Right ventricle myocardium superior (tissue), 1 donor: ENCODE data around the gene HLCS. TPM values are rescaled to one million over a fixed set of nuclear protein-coding genes. Genes with fewer than 3 reads are reported as not detected.
"Not testable (repeated sequence)": the region's sequence is repeated elsewhere in the genome, so short reads cannot be mapped to it uniquely, and the experiment has no call there.

ENCODE experiments used
- ATAC-seq: fragments of 200-7000 bp; cut with Tn5 transposase; one replicate; pipeline ENCODE4 v1.9.1; 2020; ENCODE audit warnings: mild to moderate bottlenecking; ENCODE audit not compliant: poor library complexity
- DNase-seq: peaks from one replicate; pipeline ENCODE4 v3.0.0-alpha.2; 2020
- intact Hi-C: fragments of 100-400 bp; cut with DNase I; formaldehyde crosslinking; loops from one replicate; pipeline ENCODE4 v1.11.2; 2022
- total RNA-seq: library from RNA; stranded (reverse); fragmentation: NEBNext Ultra II Directional; extraction: Animal tissue kit (Norgen Biotek cat#: 25700); gene quantifications from one replicate; pipeline ENCODE4 v1.2.1, GENCODE V29; 2021
- donor health status: DM: no; HTN: yes; CAD: no; lungs with severe emphysema.

The HLCS gene
- total RNA-seq, 1 donor from 2014 or later, result 6.3 TPM

DNA sequence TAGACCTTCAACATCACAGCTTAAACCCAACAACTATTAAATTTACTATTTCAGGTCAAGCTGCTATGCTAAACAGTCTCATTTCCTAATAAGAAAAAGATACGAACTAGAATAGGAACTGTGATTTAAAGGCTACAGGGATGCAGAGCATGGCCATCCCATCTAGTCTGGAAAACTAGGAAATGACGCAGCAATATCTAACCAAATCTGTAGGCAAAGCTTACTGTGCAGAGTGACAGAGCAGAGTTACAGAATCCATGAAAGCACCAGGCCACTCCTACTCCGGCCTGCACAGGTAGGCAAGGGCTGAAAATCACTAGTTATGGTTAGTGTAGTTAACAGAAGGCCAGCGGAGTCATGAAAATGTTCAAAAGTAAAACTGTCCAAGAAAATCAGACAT is 2.1 kb downstream of the HLCS start:
- DNase-seq (no peak), ATAC-seq (no peak)
- intact Hi-C loops, result no loop called here

DNA sequence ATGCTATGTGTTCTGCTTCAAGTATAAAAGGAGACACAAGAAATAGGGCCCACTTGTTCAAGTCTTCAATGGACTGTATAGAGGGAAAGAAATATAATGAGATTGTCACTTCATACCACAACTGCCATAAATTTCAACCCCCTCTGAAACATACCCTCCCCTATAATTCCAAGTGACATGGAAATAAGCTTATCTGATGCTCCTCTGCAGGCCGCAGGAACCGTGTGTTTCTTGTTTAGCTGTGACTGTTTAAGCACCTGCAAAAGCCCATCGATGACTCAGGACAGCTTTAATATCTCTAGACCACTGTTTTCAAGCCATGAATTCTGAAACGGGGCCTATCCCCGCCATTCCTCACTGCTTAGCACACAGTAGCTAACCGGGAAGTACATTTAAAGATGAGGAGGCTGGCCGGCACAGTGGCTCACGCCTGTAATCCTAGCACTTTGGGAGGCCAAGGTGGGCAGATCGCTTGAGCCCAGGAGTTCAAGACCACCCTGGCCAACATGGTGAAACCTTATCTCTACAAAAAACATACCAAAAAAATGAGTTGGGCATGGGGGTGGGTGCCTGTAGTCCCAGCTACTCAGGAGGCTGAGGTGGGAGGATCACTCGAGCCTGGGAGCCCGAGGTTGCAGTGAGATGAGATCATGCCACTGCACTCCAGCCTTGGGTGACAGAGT is 4.2 kb downstream of the HLCS start:
- DNase-seq, result no peak
- intact Hi-C loops, result no loop called here
- ATAC-seq, result no peak

DNA sequence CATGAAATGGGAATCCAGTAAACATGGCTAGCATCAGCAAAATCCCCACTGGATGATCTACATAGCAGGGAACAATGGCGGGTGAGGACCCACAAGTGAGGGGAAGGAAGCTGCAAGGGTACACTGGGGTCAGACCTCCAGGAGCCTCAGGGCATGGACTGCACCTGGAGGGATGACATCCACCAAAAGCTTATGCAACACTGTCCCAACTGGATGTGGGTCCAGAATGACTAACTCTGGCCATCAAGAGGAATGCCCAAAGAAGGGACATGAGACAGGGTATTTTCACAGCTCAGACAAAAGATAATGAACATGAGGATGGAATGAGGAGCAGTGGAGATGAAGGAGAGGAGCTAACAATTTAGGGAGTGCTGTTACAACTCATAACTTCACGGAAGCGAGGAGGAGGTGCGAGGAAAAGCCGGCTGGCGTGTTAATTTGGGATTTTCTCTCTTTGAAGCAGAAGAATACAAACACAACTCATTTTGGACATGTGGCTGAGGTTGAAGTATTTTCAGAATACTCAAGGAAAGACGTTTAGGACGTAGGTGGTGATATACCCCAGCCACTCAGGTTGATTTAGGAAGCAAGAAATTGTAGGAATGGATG is 5.7 kb downstream of the HLCS start:
- intact Hi-C loops, result no loop called here
- no peak for DNase-seq
- no peak for ATAC-seq

DNA sequence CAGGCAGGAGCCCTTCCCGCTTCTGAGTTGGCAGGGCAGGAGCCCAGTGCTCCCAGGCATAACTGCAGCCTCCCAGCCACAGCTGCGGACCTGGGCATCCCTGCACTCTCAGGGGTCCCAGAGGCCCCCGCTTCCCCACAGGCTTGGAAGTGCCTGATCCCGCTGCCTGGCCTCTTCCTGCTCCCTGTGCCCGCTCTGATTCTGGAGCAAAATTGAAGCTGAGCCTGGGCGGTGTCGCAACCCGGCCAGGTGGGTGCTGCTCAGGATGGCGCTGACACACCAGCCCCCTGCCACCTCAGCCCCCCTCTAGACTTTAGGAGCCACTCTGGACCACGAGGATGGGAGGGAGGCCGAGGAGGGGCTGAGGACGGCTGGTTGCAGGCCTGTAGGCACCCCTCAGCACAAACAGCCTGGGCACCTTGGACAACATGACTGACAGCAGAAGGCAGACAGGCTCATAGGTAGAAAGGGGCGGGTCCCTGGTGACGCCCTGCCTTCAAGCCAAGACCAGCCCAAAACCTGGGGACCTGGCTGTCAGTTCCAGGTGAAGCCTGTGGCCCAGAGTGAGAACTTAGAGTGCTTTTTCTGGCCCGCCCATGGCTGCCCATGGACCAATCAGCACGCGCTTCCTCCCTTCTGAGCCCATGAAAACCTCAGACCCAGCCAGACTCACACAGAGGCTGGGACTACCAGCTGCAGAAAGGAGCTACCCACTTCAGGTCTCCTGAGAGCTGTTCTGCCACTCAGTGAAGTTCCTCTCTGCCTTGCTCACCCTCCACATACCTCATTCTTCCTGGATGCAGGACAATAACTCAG is 7.2 kb downstream of the HLCS start:
- intact Hi-C loops, result no loop called here
- no peak for DNase-seq
- no peak for ATAC-seq

DNA sequence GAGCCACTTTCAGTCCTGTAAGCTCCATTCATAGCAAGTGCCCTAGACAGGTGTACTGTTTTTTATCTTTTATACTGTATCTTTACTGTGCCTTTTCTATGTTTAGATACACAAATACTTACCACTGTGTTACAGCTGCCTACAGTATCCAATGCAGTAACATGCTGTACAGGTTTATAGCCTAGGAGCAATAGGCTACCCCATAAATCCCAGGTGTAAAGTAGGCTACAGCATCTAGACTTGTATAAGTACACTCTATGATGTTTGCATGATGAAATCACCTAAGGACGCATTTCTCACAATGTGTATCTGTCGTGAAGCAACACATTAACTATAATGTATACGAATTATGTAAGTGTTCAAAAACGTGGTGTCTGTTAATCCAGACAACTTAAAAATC is 10.7 kb downstream of the HLCS start:
- intact Hi-C loops, result no loop called here
- DNase-seq (no peak), ATAC-seq (no peak)

DNA sequence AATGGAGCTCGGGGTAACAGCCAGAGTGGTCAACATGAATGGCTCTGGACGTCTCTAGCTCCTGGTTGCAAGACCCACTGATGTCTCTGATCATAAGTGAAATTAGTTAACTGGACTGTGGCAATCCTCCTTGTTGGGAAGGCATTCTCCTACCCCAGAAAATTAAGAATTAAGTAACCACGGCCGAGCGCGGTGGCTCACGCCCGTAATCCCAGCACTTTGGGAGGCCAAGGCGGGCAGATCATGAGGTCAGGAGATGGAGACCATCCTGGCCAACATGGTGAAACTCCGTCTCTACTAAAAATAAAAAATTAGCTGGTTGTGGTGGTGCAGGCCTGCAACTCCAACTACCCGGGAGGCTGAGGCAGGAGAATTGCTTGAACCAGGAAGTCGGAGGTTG is 14.1 kb downstream of the HLCS start:
- ATAC-seq, intact Hi-C loops, DNase-seq: not testable (repeated sequence)

DNA sequence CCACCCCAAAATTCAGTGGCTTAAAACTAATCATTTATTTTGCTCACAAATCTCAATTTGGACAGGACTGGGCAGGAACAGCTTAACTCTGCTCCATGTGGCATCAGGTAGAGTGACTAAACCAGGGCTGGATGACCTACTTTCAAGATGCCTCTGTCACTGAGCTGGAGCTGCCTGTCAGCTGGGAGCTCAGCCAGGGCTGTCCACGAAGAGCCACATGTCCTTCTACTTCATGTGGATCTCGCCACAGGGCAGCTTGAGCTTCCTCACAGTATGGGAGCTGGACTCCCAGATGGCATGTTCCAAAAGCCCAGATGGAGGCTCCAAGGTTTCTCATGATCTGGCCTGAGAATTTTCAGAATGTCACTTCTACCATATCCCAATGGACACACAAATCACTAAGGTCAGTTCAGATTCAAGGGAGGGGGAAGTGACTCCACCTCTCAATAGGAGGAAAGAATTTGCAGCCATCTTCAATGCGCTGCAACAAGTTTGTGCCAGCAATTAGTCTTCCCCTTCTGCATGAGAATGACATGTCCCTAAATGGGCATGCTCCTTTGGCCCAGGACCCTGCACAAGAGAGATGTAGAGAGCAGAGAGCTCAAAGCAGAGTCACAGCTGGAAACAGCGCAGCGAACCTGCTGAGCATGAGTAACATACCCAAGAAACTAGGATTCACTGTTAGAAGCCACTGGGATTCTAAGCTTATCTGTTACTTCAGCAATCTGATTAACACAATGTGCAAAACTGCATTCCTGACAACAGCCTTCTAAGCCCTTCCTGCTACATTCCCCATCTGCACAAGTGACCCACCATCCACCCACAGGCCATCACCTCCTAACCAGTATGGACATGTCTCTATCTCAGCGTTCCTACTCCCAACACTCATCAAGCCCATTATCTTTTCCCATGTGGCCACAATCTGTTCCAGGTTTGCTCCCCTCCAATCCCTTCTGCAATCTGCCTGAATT is 17.0 kb downstream of the HLCS start:
- ATAC-seq (no peak), DNase-seq (no peak)
- intact Hi-C loops, result no loop called here

DNA sequence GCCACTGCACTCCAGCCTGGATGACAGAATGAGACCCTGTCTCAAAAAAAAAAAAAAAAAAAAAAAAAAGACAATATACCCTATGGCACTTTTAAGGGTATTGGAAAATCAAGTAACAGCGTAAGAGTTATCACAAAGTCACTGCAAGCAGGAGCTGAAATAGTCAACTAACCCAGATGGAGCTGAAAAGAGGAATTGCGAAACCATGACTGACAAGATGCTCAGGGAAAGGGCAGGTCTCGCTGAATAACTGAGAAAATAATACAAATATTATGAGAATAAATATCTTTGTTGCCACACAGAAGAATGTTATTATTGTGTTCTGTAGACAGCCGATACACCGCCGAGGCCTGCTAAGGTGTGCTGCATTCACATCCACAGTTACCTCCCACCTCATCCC is 17.8 kb downstream of the HLCS start:
- intact Hi-C loops, result no loop called here
- DNase-seq, result no peak
- ATAC-seq, result no peak

DNA sequence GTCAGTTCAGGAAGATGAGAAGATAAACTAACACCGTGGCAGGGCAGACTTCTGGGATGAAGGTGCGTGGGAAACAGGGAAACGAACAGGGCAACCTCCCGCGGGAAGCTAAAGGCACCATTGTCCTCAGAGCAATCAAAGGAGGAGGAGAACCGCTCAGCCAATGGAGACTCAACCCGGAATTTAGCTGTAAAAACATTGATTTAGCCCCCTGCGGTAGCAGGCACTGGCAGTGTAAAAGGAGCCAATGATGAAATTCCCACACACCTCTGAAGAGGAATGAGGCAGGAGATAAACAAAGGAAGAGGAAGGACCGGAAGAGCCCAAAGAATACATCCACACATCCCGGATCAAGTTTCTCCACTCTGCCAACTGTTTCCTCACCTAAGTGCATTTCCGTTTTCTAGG is 19.5 kb downstream of the HLCS start:
- intact Hi-C loops, result no loop called here
- DNase-seq (no peak), ATAC-seq (no peak)

DNA sequence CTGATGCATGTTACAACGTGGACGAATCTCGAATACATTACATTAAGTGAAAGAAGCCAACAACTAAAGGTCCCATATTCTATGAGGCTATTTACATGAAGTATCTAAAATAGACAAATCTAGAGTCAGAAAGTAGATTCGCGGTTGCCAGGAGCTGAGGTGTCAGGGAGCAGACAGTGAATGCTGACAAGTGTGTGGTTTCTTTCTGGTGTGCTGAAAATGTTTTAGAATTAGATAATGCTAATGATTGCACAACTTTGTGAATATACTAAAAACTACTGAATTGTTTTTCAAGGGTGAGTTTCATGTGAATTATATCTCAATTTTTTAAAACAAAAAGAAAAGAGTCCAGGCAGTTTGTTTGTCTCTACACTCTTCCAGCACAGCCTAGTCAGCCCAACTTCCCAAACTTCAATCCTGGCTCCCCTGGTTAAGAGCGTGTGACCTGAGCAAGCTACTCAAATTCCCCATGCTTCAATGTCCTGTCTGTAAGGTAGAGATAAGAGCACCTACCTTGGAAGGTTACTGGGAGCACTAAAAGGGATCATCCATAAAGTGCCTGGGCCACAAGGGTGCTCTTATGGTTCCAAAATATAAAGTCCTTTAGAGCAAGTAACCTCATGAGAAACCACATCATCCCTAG is 20.9 kb downstream of the HLCS start:
- ATAC-seq (no peak), DNase-seq (no peak)
- intact Hi-C loops, result no loop called here

DNA sequence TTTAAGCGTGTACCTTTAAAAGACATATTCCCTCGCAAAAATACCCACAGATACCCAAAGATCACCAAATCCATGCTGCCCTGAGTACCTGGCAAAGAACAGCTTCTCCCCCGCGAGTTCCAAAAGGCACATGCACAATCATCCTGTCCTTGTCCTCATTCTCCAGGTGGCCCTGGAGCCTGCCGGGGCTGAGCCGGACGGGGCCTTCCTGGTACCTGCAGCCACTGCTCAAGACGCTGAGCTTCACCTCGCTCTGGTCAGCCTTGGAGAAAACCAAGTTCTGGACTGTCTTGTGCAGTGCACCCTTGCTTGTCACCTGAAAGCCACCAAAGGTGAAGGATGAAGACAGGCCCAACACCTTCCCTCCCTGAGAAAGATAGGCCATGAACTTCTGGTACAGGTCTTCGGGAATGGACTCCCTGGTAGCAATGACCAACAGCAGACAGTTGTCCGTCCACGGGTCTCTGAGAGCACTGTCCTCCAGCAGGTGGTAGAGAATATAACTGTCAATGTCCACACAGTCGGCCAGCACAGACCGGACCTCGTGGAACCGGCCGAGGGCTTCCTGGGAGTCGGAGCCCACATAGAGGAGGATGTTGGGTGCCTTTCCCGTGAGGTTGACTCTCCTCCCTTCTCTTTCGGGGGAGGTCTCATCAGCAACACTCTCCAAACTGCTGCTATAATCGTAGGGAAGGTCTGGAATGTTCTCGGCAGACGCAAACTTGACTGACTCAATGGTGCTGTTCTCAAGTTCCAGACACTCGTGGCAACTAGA is 29.9 kb downstream of the HLCS start:
- no peak for ATAC-seq
- intact Hi-C loops, result no loop called here
- DNase-seq, result no peak

DNA sequence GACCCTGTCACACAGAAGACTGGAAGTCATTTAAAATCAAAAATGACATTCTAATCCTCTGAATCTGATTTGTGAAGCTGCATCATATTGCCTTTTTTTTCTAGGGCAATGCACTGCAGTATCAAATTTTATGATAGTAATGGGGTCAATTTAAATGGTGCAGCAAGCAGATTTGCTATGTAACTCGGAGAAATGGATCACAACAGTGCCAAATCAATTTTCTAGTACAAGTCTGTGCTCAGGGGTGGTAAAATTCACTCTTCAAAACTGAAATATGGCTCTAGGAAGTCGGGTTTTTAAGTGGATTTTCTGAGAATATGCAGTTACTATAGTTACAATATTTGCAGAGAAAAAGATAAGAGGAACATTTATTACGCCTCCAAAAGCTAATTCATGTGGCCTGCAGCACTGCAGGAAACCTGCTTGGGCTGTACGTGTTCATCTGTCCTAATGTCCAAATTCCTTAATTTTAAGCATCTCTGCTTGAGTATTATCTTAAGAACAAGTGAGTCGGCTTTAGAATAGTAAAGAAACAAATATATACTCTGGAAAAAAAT is 31.5 kb downstream of the HLCS start:
- no peak for DNase-seq
- ATAC-seq, result no peak
- intact Hi-C loops, result no loop called here

DNA sequence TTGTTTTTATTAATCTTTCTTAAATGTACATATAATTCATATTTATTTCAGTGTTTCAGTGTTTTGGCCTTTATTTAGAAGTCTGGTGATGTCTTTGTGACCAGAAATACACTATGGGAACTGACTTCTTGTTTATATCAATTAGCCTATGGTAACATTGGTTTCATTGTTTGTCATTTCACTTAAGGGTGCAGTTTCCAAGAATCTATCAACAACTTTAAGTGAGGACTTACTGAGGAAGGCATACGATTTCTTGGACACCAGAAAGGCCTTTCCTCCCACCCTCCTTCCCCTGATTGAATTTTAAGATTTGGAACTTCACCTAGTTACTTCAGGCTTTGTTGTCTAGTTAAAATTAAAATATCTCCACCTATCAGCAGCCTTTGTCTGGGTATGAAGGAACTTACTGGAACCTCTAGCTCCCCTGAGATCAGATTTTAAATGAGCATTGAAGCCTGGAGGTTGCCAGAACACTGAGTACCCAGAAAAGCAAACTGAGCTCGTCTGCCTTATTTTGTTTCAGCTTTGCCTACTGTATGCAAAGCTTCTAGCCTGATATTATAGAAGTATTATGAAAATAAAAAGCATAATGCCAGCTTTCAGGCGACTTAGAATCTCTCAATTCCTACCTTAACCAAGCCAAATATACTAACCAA is 34.2 kb downstream of the HLCS start:
- DNase-seq, result no peak
- ATAC-seq, result no peak
- intact Hi-C loops, result no loop called here

DNA sequence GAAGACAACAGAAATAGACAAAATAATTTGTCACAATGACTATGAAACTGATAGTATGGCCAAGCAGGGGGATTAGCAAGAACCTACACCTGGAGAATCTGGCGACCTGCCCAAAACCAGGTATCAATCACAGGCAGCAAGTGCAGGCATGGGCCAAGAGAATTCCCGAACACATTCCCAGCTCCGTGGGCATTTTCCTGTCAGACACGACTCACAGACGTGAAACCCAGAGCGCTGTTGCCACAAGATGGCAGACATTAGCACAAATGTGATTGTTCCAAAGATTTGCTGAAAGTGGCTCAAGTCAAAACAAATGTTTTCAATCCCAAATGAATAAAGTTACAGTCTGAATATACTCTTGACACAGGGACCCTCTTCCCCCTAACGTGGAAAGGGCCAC is 36.8 kb downstream of the HLCS start:
- ATAC-seq (no peak), DNase-seq (no peak)
- intact Hi-C loops, result loop anchor here (5.0 to 10.0 kb wide), 2 partner anchors 305 to 422 kb away; no protein-coding TSS in a partner anchor

DNA sequence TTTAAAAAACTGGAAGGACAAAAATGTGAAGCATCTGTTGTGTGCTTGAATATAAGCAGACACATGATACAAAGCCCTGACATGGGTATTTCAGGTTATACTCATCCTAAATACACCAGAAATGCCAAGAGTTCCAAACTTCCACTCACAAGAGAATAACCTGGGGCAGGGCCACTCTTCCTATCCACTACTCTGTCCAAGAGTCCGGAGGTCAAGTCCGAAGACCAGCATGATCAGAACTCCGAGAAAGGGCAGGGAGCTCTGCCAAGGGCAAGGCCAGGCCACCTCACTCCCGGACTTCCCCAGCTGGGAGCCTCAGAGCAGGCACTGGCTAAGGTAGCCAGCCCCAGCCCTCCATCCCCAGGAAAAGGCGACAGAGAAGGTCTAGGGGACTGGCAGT is 37.5 kb downstream of the HLCS start:
- DNase-seq (no peak), ATAC-seq (no peak)
- intact Hi-C loops, result loop anchor here (5.0 to 10.0 kb wide), 2 partner anchors 304 to 422 kb away; no protein-coding TSS in a partner anchor

DNA sequence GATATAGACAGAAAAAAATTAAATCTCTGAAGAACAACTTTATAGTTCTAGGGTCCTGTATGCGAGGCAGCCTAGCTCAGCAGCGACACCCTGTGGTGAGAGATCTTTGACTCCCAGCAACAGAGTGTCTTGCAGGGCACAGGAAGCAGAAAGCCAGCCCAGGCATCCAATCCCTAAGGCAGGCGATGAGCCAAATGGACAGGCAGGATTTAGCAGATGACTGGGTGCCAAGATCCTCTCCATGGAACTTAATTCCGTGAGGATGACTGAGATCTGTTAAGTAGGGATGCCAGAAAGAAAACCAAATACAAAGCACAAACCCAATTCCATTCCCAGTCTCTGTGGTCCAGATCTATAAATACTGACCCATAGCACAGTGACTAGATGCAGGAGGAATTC is 38.8 kb downstream of the HLCS start:
- ATAC-seq (peak; percentile 90), DNase-seq (peak; percentile 82)
- intact Hi-C loops, result loop anchor here (5.0 to 10.0 kb wide), 2 partner anchors 303 to 420 kb away; no protein-coding TSS in a partner anchor
